NT2/D1 (cell line): ENCODE measurements around the gene SPACA6.

Experiments used
- DNase-seq: peaks from one replicate; pipeline ENCODE4 v3.0.0-alpha.2; 2011; ENCODE audit warnings: low read depth, low spot score
- H3K27me3 ChIP-seq: 2 replicates; pipeline ENCODE4 v1.6.0; 2011; ENCODE audit warnings: mild to moderate bottlenecking; ENCODE audit not compliant: insufficient read length, insufficient read depth
- H3K36me3 ChIP-seq: 2 replicates; pipeline ENCODE4 v1.6.1; 2011; ENCODE audit warnings: mild to moderate bottlenecking, low read length, mixed read lengths; ENCODE audit not compliant: insufficient read depth, insufficient read length
- H3K4me1 ChIP-seq: 2 replicates; pipeline ENCODE4 v1.5.1; 2011; ENCODE audit not compliant: insufficient read depth, insufficient read length
- H3K4me3 ChIP-seq: 2 replicates; pipeline ENCODE4 v1.5.1; 2011; ENCODE audit warnings: low read depth; ENCODE audit not compliant: insufficient read length
- H3K9ac ChIP-seq: 2 replicates; pipeline ENCODE4 v1.6.0; 2011; ENCODE audit warnings: low read depth; ENCODE audit not compliant: insufficient read length
- H3K9me3 ChIP-seq: 2 replicates; pipeline ENCODE4 v1.5.1; 2011; ENCODE audit warnings: mild to moderate bottlenecking, low read length; ENCODE audit not compliant: insufficient read depth
- SUZ12 ChIP-seq: IDR thresholded peaks from 2 replicates; pipeline ENCODE4 v1.6.1; 2011; ENCODE audit not compliant: insufficient read length, insufficient read depth; ENCODE audit errors: extremely low read depth
- YY1 ChIP-seq: IDR thresholded peaks from 2 replicates; pipeline ENCODE4 v1.6.1; 2011; ENCODE audit not compliant: insufficient read length, insufficient read depth
- ZNF274 ChIP-seq: IDR thresholded peaks from 2 replicates; pipeline ENCODE4 v1.6.1; 2011; ENCODE audit warnings: mild to moderate bottlenecking, low read depth, low read length

SPACA6 gene

GRCh38 chr19:51751655-51752054 is 58.5 kb downstream of the SPACA6 start, which contains the start of gene FPR1:
FPR1 (minus strand) TSS chr19:51751878; CDS start chr19:51746994, 4,884 bp downstream.
- Histone ChIP-seq H3K27me3 (no peaks in the 10 kb centered on the region), H3K4me3 (no peak within 1 kb of the TSS), H3K9ac (no peak within 1 kb of the TSS), H3K36me3 (no peaks in the 10 kb centered on the region), H3K4me1 (no peaks in the 10 kb centered on the region), H3K9me3 (no peaks in the 10 kb centered on the region)
- no peak for TF ChIP-seq ZNF274
- no peak for TF ChIP-seq SUZ12
- TF ChIP-seq YY1, result no peak
- no peak for DNase-seq

GRCh38 chr19:51754109-51754508 is 61.0 kb downstream of the SPACA6 start:
- TF ChIP-seq SUZ12 (no peak), YY1 (no peak), ZNF274 (no peak)
- Histone ChIP-seq H3K27me3 (no peaks in the 10 kb centered on the region), H3K36me3 (no peaks in the 10 kb centered on the region), H3K9ac (no peak overlapping the region), H3K4me1 (no peaks in the 10 kb centered on the region), H3K4me3 (no peak overlapping the region), H3K9me3 (no peaks in the 10 kb centered on the region)
- DNase-seq, result no peak

- TF ChIP-seq ZNF274 (no peak), SUZ12 (no peak), YY1 (no peak)
Measured at GRCh38 chr19:51754770-51755169, 61.6 kb downstream of the SPACA6 start.

More at GRCh38 chr19:51754770-51755169, 61.6 kb downstream of the SPACA6 start:
- no peak for DNase-seq
- H3K9ac ChIP-seq, result no peak overlapping the region
- H3K9me3 ChIP-seq, result no peaks in the 10 kb centered on the region
- no peaks in the 10 kb centered on the region for H3K4me1 ChIP-seq
- no peak overlapping the region for H3K4me3 ChIP-seq
- H3K36me3 ChIP-seq, result no peaks in the 10 kb centered on the region
- no peaks in the 10 kb centered on the region for H3K27me3 ChIP-seq
